GM12878 (cell line): ENCODE results near the gene PDE10A. TPM values are rescaled to one million over a fixed set of nuclear protein-coding genes. Genes with fewer than 3 reads are reported as not detected.

Source experiments
- ATAC-seq: fragments of 200-7000 bp; cut with Tn5 transposase; 3 replicates; pipeline ENCODE4 v1.9.1; 2020; ENCODE audit warnings: mild to moderate bottlenecking, moderate library complexity
- BruUV-seq: library from RNA; stranded (reverse); fragments of 400-500 nt; replicated peaks from 2 replicates; lab custom pipeline; 2021; lab: Mats Ljungman, UMichigan
- CTCF ChIA-PET: fragments of 300-600 bp; sonication (Branson Sonifier 250); formaldehyde crosslinking; extraction: SDS; loops from one replicate; lab custom pipeline; 2021; ENCODE audit warnings: inconsistent platforms; lab: Yijun Ruan, JAX
- POLR2A ChIA-PET: fragments of 350-600 bp; formaldehyde crosslinking; extraction: SDS; loops from one replicate; lab custom pipeline; 2021; ENCODE audit warnings: inconsistent platforms; lab: Charles Lee
- RAD21 ChIA-PET: fragments of 300-600 bp; sonication (Branson Sonifier 250); formaldehyde crosslinking; loops from one replicate; lab custom pipeline; 2023; ENCODE audit warnings: antibody characterized with exemption; ENCODE audit not compliant: unreplicated experiment; lab: Charles Lee
- SMC1A ChIA-PET: fragments of 300-600 bp; sonication (Branson Sonifier 250); formaldehyde crosslinking; loops from one replicate; lab custom pipeline; 2023; ENCODE audit not compliant: unreplicated experiment, uncharacterized antibody; lab: Charles Lee
- DNase-seq: peaks from one replicate; pipeline ENCODE4 v3.0.0-alpha.2; 2011; ENCODE audit warnings: low read depth, low spot score
- FAIRE-seq: peaks from 3 replicates; lab custom pipeline; 2011; peaks lifted over from hg19 to GRCh38; lab: Jason Lieb, UNC
- H2AFZ ChIP-seq: 2 replicates; pipeline ENCODE4 v1.6.0; 2011; ENCODE audit warnings: low read depth, low read length, control low read depth; ENCODE audit not compliant: control insufficient read depth
- H3K27ac ChIP-seq: 2 replicates; pipeline ENCODE4 v1.5.1; 2011; ENCODE audit warnings: control low read depth; ENCODE audit not compliant: control insufficient read depth, insufficient read depth
- H3K27me3 ChIP-seq, 2 experiments: replicated peaks in 1 of 2; 2 replicates each; pipeline versions ENCODE4 v1.6.0 to v1.6.1; 2011; ENCODE audit warnings: low read length in 1 of 2; ENCODE audit not compliant: control insufficient read depth in 2 of 2, insufficient read depth in 2 of 2
- H3K36me3 ChIP-seq, 2 experiments: 2 replicates each; pipeline ENCODE4 v1.5.1; 2011; ENCODE audit warnings: low read length in 1 of 2; ENCODE audit not compliant: control insufficient read depth in 2 of 2, insufficient read depth in 2 of 2
- H3K4me1 ChIP-seq: 2 replicates; pipeline ENCODE4 v1.6.1; 2011; ENCODE audit warnings: mild to moderate bottlenecking, low read length, moderate library complexity, mixed read lengths; ENCODE audit not compliant: control insufficient read depth, insufficient read depth
- H3K4me2 ChIP-seq: 2 replicates; pipeline ENCODE4 v1.6.0; 2011; ENCODE audit warnings: control low read depth; ENCODE audit not compliant: control insufficient read depth, insufficient read depth
- H3K4me3 ChIP-seq: fragments of 200-600 bp; sonication (generic); 2 replicates; pipeline ENCODE4 v1.5.1; 2016
- H3K79me2 ChIP-seq: 2 replicates; pipeline ENCODE4 v1.6.0; 2011; ENCODE audit warnings: low read length; ENCODE audit not compliant: control insufficient read depth, insufficient read depth
- H3K9ac ChIP-seq: 2 replicates; pipeline ENCODE4 v1.8.0; 2011; ENCODE audit warnings: low read length, control low read depth, mixed read lengths; ENCODE audit not compliant: control insufficient read depth, insufficient read depth
- H3K9me3 ChIP-seq: replicated peaks from 3 replicates; pipeline ENCODE4 v1.5.1; 2011; ENCODE audit warnings: mild to moderate bottlenecking, low read length; ENCODE audit not compliant: control insufficient read depth, insufficient read depth
- H4K20me1 ChIP-seq: 2 replicates; pipeline ENCODE4 v1.6.0; 2011; ENCODE audit not compliant: control insufficient read depth, insufficient read depth
- CBFB ChIP-seq: IDR thresholded peaks from 2 replicates; pipeline ENCODE4 v1.6.1; 2016; ENCODE audit warnings: antibody characterized with exemption, low read depth
- CHD2 ChIP-seq: IDR thresholded peaks from 2 replicates; pipeline ENCODE4 v1.6.1; 2011; ENCODE audit warnings: low read depth, low read length, improper control_type of control experiment, borderline replicate concordance
- CREB1 ChIP-seq: IDR thresholded peaks from 2 replicates; pipeline ENCODE4 v1.6.1; 2012; ENCODE audit warnings: low read depth, mild to moderate bottlenecking, inconsistent platforms
- CTCF ChIP-seq, 3 experiments: IDR thresholded peaks in 2 of 3; conservative IDR thresholded peaks in 1 of 3; 2 replicates each; pipeline ENCODE4 v1.5.1; 2011; ENCODE audit warnings: low read depth in 3 of 3, low read length in 3 of 3, mild to moderate bottlenecking in 3 of 3, control low read depth in 2 of 3, moderate library complexity in 2 of 3, inconsistent platforms in 1 of 3, mixed read lengths in 1 of 3; ENCODE audit not compliant: control insufficient read depth in 2 of 3, insufficient read depth in 1 of 3; ENCODE audit errors: extremely low read depth in 1 of 3
- ETV6 ChIP-seq, 2 experiments: fragments of 450-650 bp in 1 of 2; IDR thresholded peaks in 1 of 2; conservative IDR thresholded peaks in 1 of 2; 2 replicates each; pipeline ENCODE4 v1.6.1; 2014; ENCODE audit warnings: antibody characterized with exemption in 1 of 2, borderline replicate concordance in 1 of 2, low read depth in 1 of 2, mild to moderate bottlenecking in 1 of 2, moderate library complexity in 1 of 2
- KAT2A ChIP-seq: conservative IDR thresholded peaks from 2 replicates; pipeline ENCODE4 v1.6.1; 2011; ENCODE audit warnings: low read depth, low read length; ENCODE audit not compliant: control insufficient read depth
- MEF2A ChIP-seq: IDR thresholded peaks from 2 replicates; pipeline ENCODE4 v1.6.1; 2011; ENCODE audit warnings: low read depth, mild to moderate bottlenecking, low read length, moderate library complexity; ENCODE audit not compliant: insufficient read depth
- MYC ChIP-seq: IDR thresholded peaks from 2 replicates; pipeline ENCODE4 v1.6.1; 2011; ENCODE audit warnings: mild to moderate bottlenecking, low read length, moderate library complexity, inconsistent platforms; ENCODE audit not compliant: insufficient read depth, insufficient replicate concordance, insufficient read length, severe bottlenecking
- NKRF ChIP-seq: fragments of 450-650 bp; conservative IDR thresholded peaks from 2 replicates; pipeline ENCODE4 v1.6.1; 2017; ENCODE audit warnings: mild to moderate bottlenecking, moderate library complexity
- NR2C1 ChIP-seq: fragments of 450-650 bp; IDR thresholded peaks from 2 replicates; pipeline ENCODE4 v1.6.1; 2017; ENCODE audit warnings: antibody characterized with exemption, mild to moderate bottlenecking, moderate library complexity
- NR2F1 ChIP-seq: fragments of 450-650 bp; conservative IDR thresholded peaks from 2 replicates; pipeline ENCODE4 v1.6.1; 2017; ENCODE audit warnings: mild to moderate bottlenecking
- POLR2A ChIP-seq: IDR thresholded peaks from 2 replicates; pipeline ENCODE4 v1.6.1; 2011; ENCODE audit warnings: low read depth, mild to moderate bottlenecking, low read length
- RAD51 ChIP-seq: fragments of 450-650 bp; IDR thresholded peaks from 2 replicates; pipeline ENCODE4 v1.6.1; 2016; ENCODE audit warnings: moderate library complexity, mild to moderate bottlenecking, inconsistent platforms
- RELA ChIP-seq: fragments of 450-650 bp; IDR thresholded peaks from 2 replicates; pipeline ENCODE4 v1.8.0; 2014; ENCODE audit warnings: borderline replicate concordance; ENCODE audit not compliant: partially characterized antibody
- SMAD5 ChIP-seq: IDR thresholded peaks from 2 replicates; pipeline ENCODE4 v1.6.1; 2016; ENCODE audit warnings: antibody characterized with exemption, low read depth
- USF1 ChIP-seq: IDR thresholded peaks from 2 replicates; pipeline ENCODE4 v1.6.1; 2011; ENCODE audit warnings: borderline replicate concordance, low read depth, mild to moderate bottlenecking, moderate library complexity, mixed read lengths, low read length; ENCODE audit not compliant: insufficient read depth; ENCODE audit errors: extremely low read length
- ZNF384 ChIP-seq: IDR thresholded peaks from 2 replicates; pipeline ENCODE4 v1.6.1; 2012; ENCODE audit warnings: low read depth, mild to moderate bottlenecking, low read length, improper control_type of control experiment, borderline replicate concordance
- WGBS: methylation state at CpG from one replicate; pipeline ENCODE4 v1.1.6; 2016; ENCODE audit warnings: low lambda C conversion rate; ENCODE audit not compliant: insufficient replicate concordance, insufficient coverage; ENCODE audit errors: missing lambda C conversion rate; 5-methylcytosine and 5-hydroxymethylcytosine counted together
- in situ Hi-C: fragments of 300-500 bp; cut with MboI; formaldehyde crosslinking; loops from 9 replicates; pipeline ENCODE4 v1.14.3; 2018; ENCODE audit warnings: mixed read lengths
- intact Hi-C: fragments of 100-400 bp; cut with micrococcal nuclease; formaldehyde crosslinking; loops from one replicate; pipeline ENCODE4 v1.14.2; 2022; ENCODE audit not compliant: unreplicated experiment
- polyA plus RNA-seq, 11 experiments: library from polyadenylated mRNA; depleted of rRNA in 4 of 11; unstranded in 6 of 11; stranded (reverse) in 5 of 11; fragments of >200 nt; fragmentation: Nextera tagmentation in 4 of 11; fragmentation: Illumina TruSeq in 1 of 11; extraction: Ambion mirVana in 4 of 11; extraction: Trizol in 1 of 11; gene quantifications; 1 replicate in 1 of 11; 2 replicates in 10 of 11; pipeline versions ENCODE4 v1.2.1 to v1.2.3, GENCODE V29; 2011 to 2016; ENCODE audit warnings: inconsistent platforms in 2 of 11, missing spikeins in 2 of 11, low read depth in 1 of 11
- total RNA-seq, 4 experiments: library from RNA; depleted of rRNA in 3 of 4; stranded (reverse); fragments of >200 nt in 3 of 4; fragmentation: Illumina TruSeq in 1 of 4; extraction: Trizol in 1 of 4; gene quantifications; 2 replicates each; pipeline versions ENCODE4 v1.2.1 to v1.2.3, GENCODE V29; 2013 to 2021
- TF ChIP-seq, protein P1 (sequence below): fragments of 450-650 bp; IDR thresholded peaks from 2 replicates; pipeline ENCODE4 v1.6.1; 2014; ENCODE audit warnings: mild to moderate bottlenecking

PDE10A gene
- total and polyA plus RNA-seq, 10 of the 15 experiments (the other 5 are each of a cell fraction or from before 2014, with no cell fraction given), result under 0.01 to 1.3 (median 0.03) TPM; not detected in 2

DNA sequence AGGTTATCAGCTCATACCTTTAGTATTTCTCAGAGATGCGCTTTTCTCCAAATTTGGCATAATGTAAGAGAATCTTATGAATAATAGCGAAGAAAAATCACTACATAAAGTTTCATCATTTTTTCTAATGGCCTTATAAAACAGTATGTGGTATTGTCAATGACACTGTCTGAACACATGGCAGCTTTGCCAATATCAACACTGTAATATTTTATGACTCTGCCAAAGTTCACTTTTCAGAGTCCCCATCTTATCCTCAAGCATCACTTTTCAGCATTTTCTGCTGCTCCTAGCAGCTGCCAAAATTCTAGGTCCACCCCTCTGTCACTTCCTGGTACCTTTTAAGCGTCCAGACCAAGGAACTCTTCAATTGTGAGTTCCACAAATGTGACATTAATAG lies 182.1 kb downstream of the PDE10A start:
- ChIA-PET SMC1A (interaction anchor here (1.2 kb wide), 1 partner anchor 92 kb away, joined by 3 read pairs; no protein-coding TSS in a partner anchor), POLR2A (no interaction called here), CTCF (no interaction called here)
- Histone ChIP-seq H4K20me1 (no peaks in the 10 kb centered on the region), H2AFZ (no peak overlapping the region), H3K4me2 (no peak overlapping the region), H3K9me3 (no peaks in the 10 kb centered on the region), H3K27ac (no peak overlapping the region), H3K79me2 (no peaks in the 10 kb centered on the region), H3K4me3 (no peak overlapping the region), H3K27me3 (no peaks in the 10 kb centered on the region), H3K9ac (no peak overlapping the region)
- no peak for FAIRE-seq
- intact Hi-C loops, result no loop called here
- 31% methylated on average over 3 of the region's 3 CpGs for WGBS
- BruUV-seq, result no TSS peak
- DNase-seq, result no peak
- TF ChIP-seq CTCF (IDR thresholded peaks at IDR 0.05 in 2 of 3, conservative IDR thresholded peaks at IDR 0.05 in 1 of 3; ENCODE audit: control insufficient read depth in 2 of 3, extremely low read depth in 1 of 3, insufficient read depth in 1 of 3, low read depth in 3 of 3, low read length in 3 of 3) (no peak), ZNF384 (no peak), NKRF (no peak), POLR2A (no peak), NR2F1 (no peak), KAT2A (no peak), USF1 (no peak), CHD2 (no peak), NR2C1 (no peak), MYC (no peak), MEF2A (no peak), RELA (no peak), SMAD5 (no peak), ETV6 (conservative IDR thresholded peaks at IDR 0.05 in 1 of 2, IDR thresholded peaks at IDR 0.05 in 1 of 2; ENCODE audit: borderline replicate concordance in 1 of 2, low read depth in 1 of 2) (no peak), CBFB (no peak), CREB1 (no peak), RAD51 (no peak)
- TF ChIP-seq, protein P1, sequence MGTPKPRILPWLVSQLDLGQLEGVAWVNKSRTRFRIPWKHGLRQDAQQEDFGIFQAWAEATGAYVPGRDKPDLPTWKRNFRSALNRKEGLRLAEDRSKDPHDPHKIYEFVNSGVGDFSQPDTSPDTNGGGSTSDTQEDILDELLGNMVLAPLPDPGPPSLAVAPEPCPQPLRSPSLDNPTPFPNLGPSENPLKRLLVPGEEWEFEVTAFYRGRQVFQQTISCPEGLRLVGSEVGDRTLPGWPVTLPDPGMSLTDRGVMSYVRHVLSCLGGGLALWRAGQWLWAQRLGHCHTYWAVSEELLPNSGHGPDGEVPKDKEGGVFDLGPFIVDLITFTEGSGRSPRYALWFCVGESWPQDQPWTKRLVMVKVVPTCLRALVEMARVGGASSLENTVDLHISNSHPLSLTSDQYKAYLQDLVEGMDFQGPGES, result no peak
- TF ChIP-seq, all 136 proteins: peak for 0
- no peak for ATAC-seq
- Histone ChIP-seq H3K4me1 (no peaks in the 10 kb centered on the region), H3K36me3 (no peaks in the 10 kb centered on the region)
- in situ Hi-C loops, result no loop called here
- RAD21 ChIA-PET, result no interaction called here
